A673 (cell line): ENCODE results near the gene NOL12. TPM values are rescaled to one million over a fixed set of nuclear protein-coding genes. Genes with fewer than 3 reads are reported as not detected.

Experiments used
- BruUV-seq: library from RNA; stranded (reverse); fragments of 400-500 nt; replicated peaks from 2 replicates; lab custom pipeline; 2021; lab: Mats Ljungman, UMichigan
- CTCF ChIA-PET: fragments of 300-600 bp; sonication (Branson Sonifier 250); formaldehyde crosslinking; loops from one replicate; lab custom pipeline; 2022; ENCODE audit warnings: antibody characterized with exemption; lab: Charles Lee
- POLR2A ChIA-PET: fragments of 300-600 bp; sonication (Branson Sonifier 250); formaldehyde crosslinking; loops from one replicate; lab custom pipeline; 2022; ENCODE audit warnings: antibody characterized with exemption; ENCODE audit not compliant: low non-redundant PET; lab: Charles Lee
- DNase-seq: peaks from one replicate; pipeline ENCODE4 v3.0.0-alpha.2; 2015; ENCODE audit warnings: low spot score
- H3K27ac ChIP-seq: fragments of 200-600 bp; sonication (generic); 2 replicates; pipeline ENCODE4 v1.5.1; 2016; ENCODE audit warnings: mixed run types, low read depth, mild to moderate bottlenecking, mixed read lengths, antibody characterized with exemption, low read length; ENCODE audit not compliant: poor library complexity, severe bottlenecking
- H3K27me3 ChIP-seq: fragments of 200-600 bp; sonication (generic); replicated peaks from 2 replicates; pipeline ENCODE4 v1.6.1; 2017; ENCODE audit warnings: mixed run types, low read depth, mild to moderate bottlenecking, mixed read lengths, antibody characterized with exemption, low read length; ENCODE audit not compliant: insufficient read depth, poor library complexity
- H3K36me3 ChIP-seq: fragments of 200-600 bp; sonication (generic); 2 replicates; pipeline ENCODE4 v1.6.1; 2016; ENCODE audit warnings: mixed run types, mild to moderate bottlenecking, mixed read lengths, antibody characterized with exemption, low read length; ENCODE audit not compliant: insufficient read depth, poor library complexity, severe bottlenecking
- H3K4me1 ChIP-seq: fragments of 200-600 bp; sonication (generic); 2 replicates; pipeline ENCODE4 v1.6.1; 2017; ENCODE audit warnings: mixed run types, mild to moderate bottlenecking, mixed read lengths, antibody characterized with exemption, low read length; ENCODE audit not compliant: insufficient read depth, poor library complexity, severe bottlenecking
- H3K4me3 ChIP-seq: fragments of 200-600 bp; sonication (generic); 2 replicates; pipeline ENCODE4 v1.5.1; 2016; ENCODE audit warnings: low read depth, mixed run types, mild to moderate bottlenecking, mixed read lengths, low read length; ENCODE audit not compliant: poor library complexity, severe bottlenecking
- H3K9me3 ChIP-seq: fragments of 200-600 bp; sonication (generic); 2 replicates; pipeline ENCODE4 v1.6.1; 2016; ENCODE audit warnings: mixed run types, low read depth, mild to moderate bottlenecking, mixed read lengths, antibody characterized with exemption, low read length; ENCODE audit not compliant: poor library complexity, severe bottlenecking
- EZH2 ChIP-seq: fragments of 200-600 bp; sonication (generic); IDR thresholded peaks from 2 replicates; pipeline ENCODE4 v1.6.1; 2017; ENCODE audit warnings: borderline replicate concordance, low read depth, mild to moderate bottlenecking, mixed read lengths, antibody characterized with exemption, low read length; ENCODE audit not compliant: poor library complexity, severe bottlenecking
- intact Hi-C: fragments of 100-400 bp; cut with micrococcal nuclease; formaldehyde crosslinking; loops from one replicate; pipeline ENCODE4 v1.10.0; 2022; ENCODE audit not compliant: unreplicated experiment
- total RNA-seq: library from RNA; stranded (reverse); gene quantifications from 2 replicates; pipeline ENCODE4 v1.2.3, GENCODE V29; 2021
- TF ChIP-seq, protein P1 (sequence below): fragments of 300-800, 200-600 bp; sonication (generic); conservative IDR thresholded peaks from 2 replicates; pipeline ENCODE4 v1.5.1; 2017; ENCODE audit warnings: low read depth, mild to moderate bottlenecking, antibody characterized with exemption, low read length, moderate library complexity, mixed read lengths

The NOL12 gene
- total RNA-seq, 1 experiment from 2014 or later, result 51.9 TPM

DNA sequence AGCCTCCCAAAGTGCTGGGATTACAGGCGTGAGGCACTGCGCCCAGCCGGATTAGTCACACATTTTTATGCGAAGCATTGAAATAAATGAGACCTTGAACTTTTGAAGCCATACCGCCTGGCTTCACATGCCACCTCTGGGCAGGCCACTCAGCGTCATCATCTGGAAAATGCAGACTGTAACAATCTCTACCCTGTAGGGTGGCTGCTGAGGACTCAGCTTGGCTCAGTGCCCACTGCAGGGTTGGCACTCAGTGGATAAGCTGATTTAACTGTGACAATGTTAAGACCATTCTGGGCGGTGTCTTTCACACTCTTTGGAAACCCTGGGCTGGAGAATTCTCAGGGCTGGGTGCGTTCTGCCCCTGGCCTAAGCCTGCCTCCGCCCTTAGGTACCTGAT is 38.2 kb upstream of the NOL12 start:
- POLR2A ChIA-PET, result interaction anchor here (0.5 to 0.7 kb wide), 2 partner anchors 7 to 31 kb away, joined by 8 to 9 read pairs; no protein-coding TSS in a partner anchor
- CTCF ChIA-PET, result no interaction called here
- H3K4me1 ChIP-seq, result peaks cover 13% of the 10 kb centered on the region
- TF ChIP-seq EZH2, result no peak
- TF ChIP-seq, protein P1, sequence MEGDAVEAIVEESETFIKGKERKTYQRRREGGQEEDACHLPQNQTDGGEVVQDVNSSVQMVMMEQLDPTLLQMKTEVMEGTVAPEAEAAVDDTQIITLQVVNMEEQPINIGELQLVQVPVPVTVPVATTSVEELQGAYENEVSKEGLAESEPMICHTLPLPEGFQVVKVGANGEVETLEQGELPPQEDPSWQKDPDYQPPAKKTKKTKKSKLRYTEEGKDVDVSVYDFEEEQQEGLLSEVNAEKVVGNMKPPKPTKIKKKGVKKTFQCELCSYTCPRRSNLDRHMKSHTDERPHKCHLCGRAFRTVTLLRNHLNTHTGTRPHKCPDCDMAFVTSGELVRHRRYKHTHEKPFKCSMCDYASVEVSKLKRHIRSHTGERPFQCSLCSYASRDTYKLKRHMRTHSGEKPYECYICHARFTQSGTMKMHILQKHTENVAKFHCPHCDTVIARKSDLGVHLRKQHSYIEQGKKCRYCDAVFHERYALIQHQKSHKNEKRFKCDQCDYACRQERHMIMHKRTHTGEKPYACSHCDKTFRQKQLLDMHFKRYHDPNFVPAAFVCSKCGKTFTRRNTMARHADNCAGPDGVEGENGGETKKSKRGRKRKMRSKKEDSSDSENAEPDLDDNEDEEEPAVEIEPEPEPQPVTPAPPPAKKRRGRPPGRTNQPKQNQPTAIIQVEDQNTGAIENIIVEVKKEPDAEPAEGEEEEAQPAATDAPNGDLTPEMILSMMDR, result no peak
- intact Hi-C loops, result no loop called here
- no TSS peak for BruUV-seq
- no peaks in the 10 kb centered on the region for H3K27me3 ChIP-seq
- no peaks in the 10 kb centered on the region for H3K9me3 ChIP-seq
- peak; percentile 91 for DNase-seq
- no peak overlapping the region for H3K4me3 ChIP-seq
- H3K36me3 ChIP-seq, result peaks cover 3% of the 10 kb centered on the region
- peak overlapping the region; percentile 50 for H3K27ac ChIP-seq

GRCh38 chr22:37650463-37651136 is 35.5 kb upstream of the NOL12 start:
- Histone ChIP-seq H3K27ac (no peak overlapping the region), H3K4me3 (no peak overlapping the region), H3K4me1 (peaks cover 13% of the 10 kb centered on the region), H3K9me3 (no peaks in the 10 kb centered on the region), H3K36me3 (peaks cover 3% of the 10 kb centered on the region), H3K27me3 (no peaks in the 10 kb centered on the region)
- BruUV-seq, result no TSS peak
- intact Hi-C loops, result no loop called here
- ChIA-PET POLR2A (interaction anchor here (0.6 kb wide), 1 partner anchor 17 kb away, joined by 12 read pairs; no protein-coding TSS in a partner anchor), CTCF (no interaction called here)
- no peak for DNase-seq
- TF ChIP-seq, protein P1, result no peak
- TF ChIP-seq EZH2, result no peak

DNA sequence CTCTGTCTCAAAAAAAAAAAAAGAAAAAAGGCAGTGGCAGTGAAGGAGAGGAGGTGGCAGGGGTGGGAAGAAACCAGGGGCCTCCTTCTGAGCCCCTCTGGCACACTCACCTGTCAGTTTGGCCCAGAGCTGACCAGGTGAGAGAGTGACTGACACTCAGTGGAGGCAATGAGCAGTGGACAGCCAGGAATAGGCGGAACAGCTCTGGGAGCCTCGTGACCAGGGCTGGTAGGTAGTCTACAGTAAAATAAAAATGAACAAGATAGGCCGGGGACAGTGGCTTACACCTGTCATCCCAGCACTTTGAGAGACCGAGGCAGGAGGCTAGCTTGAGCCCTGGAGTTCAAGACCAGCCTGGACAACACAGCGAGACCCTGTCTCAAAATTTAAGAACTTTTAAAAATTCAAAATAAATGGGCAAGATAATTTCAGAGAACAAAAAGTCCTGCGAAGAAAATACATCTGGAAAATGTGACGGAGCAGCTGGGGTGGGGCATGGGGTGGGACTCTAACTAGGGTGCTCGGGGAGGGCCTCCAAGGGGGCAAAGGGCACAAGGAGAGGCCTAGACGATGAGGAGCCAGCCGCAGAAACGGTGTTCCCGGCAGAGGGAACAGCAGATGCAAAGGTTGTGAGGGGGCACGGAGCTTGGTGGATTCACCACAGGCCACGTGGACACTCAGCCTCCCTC is 31.4 kb upstream of the NOL12 start:
- CTCF ChIA-PET, result interaction anchor here (0.6 kb wide), 1 partner anchor 209 kb away, joined by 6 read pairs; no protein-coding TSS in a partner anchor
- TF ChIP-seq EZH2, result no peak
- TF ChIP-seq, protein P1, result no peak

More for the DNA sequence above, 31.4 kb upstream of the NOL12 start:
- no peak overlapping the region for H3K4me3 ChIP-seq
- H3K9me3 ChIP-seq, result no peaks in the 10 kb centered on the region
- intact Hi-C loops, result no loop called here
- peaks cover 1% of the 10 kb centered on the region for H3K4me1 ChIP-seq
- H3K27ac ChIP-seq, result no peak overlapping the region
- BruUV-seq, result no TSS peak
- H3K36me3 ChIP-seq, result no peaks in the 10 kb centered on the region
- H3K27me3 ChIP-seq, result no peaks in the 10 kb centered on the region
- POLR2A ChIA-PET, result interaction anchor here (0.5 kb wide), 1 partner anchor 7 kb away, joined by 9 read pairs; no protein-coding TSS in a partner anchor
- no peak for DNase-seq
